ENCODE data around the gene HAUS3.

The HAUS3 gene

GRCh38 chr4:2262145-2262943 is 20.4 kb upstream of the HAUS3 start:
- peak; percentile 96 for DNase-seq

GRCh38 chr4:2261853-2262144 is 19.9 kb upstream of the HAUS3 start, which contains the start of gene MXD4:
Gene MXD4, minus strand, starts transcription at chr4:2262109. Its CDS starts 129 bp downstream, at chr4:2261980.
- no peak for DNase-seq

GRCh38 chr4:2261110-2261852 is 19.4 kb upstream of the HAUS3 start:
- peak; percentile 65 for DNase-seq

- DNase-seq, result peak; percentile 21
These were observed 18.6 kb upstream of the HAUS3 start for GRCh38 chr4:2260344-2261109.

GRCh38 chr4:2259541-2260343 is 17.8 kb upstream of the HAUS3 start:
- DNase-seq, result peak; percentile 18

- peak; percentile 19 for DNase-seq
These were observed 17.2 kb upstream of the HAUS3 start for GRCh38 chr4:2259036-2259540.

GRCh38 chr4:2258091-2259035 is 16.4 kb upstream of the HAUS3 start:
- peak; percentile 16 for DNase-seq

GRCh38 chr4:2257361-2258081 is 15.6 kb upstream of the HAUS3 start:
- peak; percentile 16 for DNase-seq

GRCh38 chr4:2256781-2257191 is 14.9 kb upstream of the HAUS3 start:
- no peak for DNase-seq

- no peak for DNase-seq
These were observed 14.3 kb upstream of the HAUS3 start for GRCh38 chr4:2256156-2256731.

GRCh38 chr4:2255501-2256155 is 13.7 kb upstream of the HAUS3 start:
- no peak for DNase-seq

- DNase-seq, result no peak
These were observed 13.0 kb upstream of the HAUS3 start for GRCh38 chr4:2254665-2255500.

GRCh38 chr4:2253160-2254084 is 11.5 kb upstream of the HAUS3 start:
- no peak for DNase-seq

- DNase-seq, result no peak
These were observed 10.7 kb upstream of the HAUS3 start for GRCh38 chr4:2252530-2253091.

- no peak for DNase-seq
These were observed 10.0 kb upstream of the HAUS3 start for GRCh38 chr4:2251795-2252529.

GRCh38 chr4:2251073-2251794 is 9.3 kb upstream of the HAUS3 start:
- no peak for DNase-seq

Data from activated T-cell treated with anti-CD3 and anti-CD28 coated beads, Interleukin-2, amount 50 U/mL, for 1 hour (primary cell).